Caco-2 (cell line): ENCODE measurements around the gene HSPA12A. TPM values are rescaled to one million over a fixed set of nuclear protein-coding genes. Genes with fewer than 3 reads are reported as not detected.

Experiments
- BruUV-seq: library from RNA; stranded (reverse); fragments of 400-500 nt; replicated peaks from 2 replicates; lab custom pipeline; 2021; lab: Mats Ljungman, UMichigan
- CTCF ChIA-PET: fragments of 300-600 bp; sonication (Branson Sonifier 250); formaldehyde crosslinking; loops from one replicate; lab custom pipeline; 2022; ENCODE audit warnings: antibody characterized with exemption; lab: Charles Lee
- POLR2A ChIA-PET: fragments of 300-600 bp; sonication (Branson Sonifier 250); formaldehyde crosslinking; loops from one replicate; lab custom pipeline; 2022; ENCODE audit warnings: antibody characterized with exemption; lab: Charles Lee
- DNase-seq, 2 experiments: peaks; one replicate each; pipeline versions ENCODE4 v3.0.0 to v3.0.0-alpha.2; 2020 to 2022
- H3K27me3 ChIP-seq: replicated peaks from 2 replicates; pipeline ENCODE4 v1.6.0; 2011; ENCODE audit warnings: low read length; ENCODE audit not compliant: control insufficient read depth, insufficient read depth
- H3K36me3 ChIP-seq: 2 replicates; pipeline ENCODE4 v1.5.1; 2011; ENCODE audit warnings: low read length; ENCODE audit not compliant: control insufficient read depth, insufficient read depth
- H3K4me1 ChIP-seq: fragments of 250-450 bp; sonication (Bioruptor Pico); 2 replicates; pipeline ENCODE4 v1.5.1; 2020; ENCODE audit warnings: mild to moderate bottlenecking
- H3K4me3 ChIP-seq: 2 replicates; pipeline ENCODE4 v1.5.1; 2011; ENCODE audit warnings: low read depth, mild to moderate bottlenecking, control low read depth, low read length
- H3K9me3 ChIP-seq: fragments of 250-450 bp; sonication (Bioruptor Pico); 2 replicates; pipeline ENCODE4 v1.5.1; 2020; ENCODE audit warnings: mild to moderate bottlenecking, moderate library complexity
- H3K27ac Mint-ChIP-seq: one replicate; pipeline ENCODE4 v1.8.0; 2022; ENCODE audit warnings: mixed read lengths; ENCODE audit not compliant: unreplicated experiment
- H3K27me3 Mint-ChIP-seq: one replicate; pipeline ENCODE4 v1.8.0; 2022; ENCODE audit warnings: mixed read lengths; ENCODE audit not compliant: insufficient read depth, unreplicated experiment
- H3K36me3 Mint-ChIP-seq: one replicate; pipeline ENCODE4 v1.8.0; 2022; ENCODE audit warnings: mild to moderate bottlenecking, mixed read lengths; ENCODE audit not compliant: insufficient read depth, unreplicated experiment
- H3K4me1 Mint-ChIP-seq: one replicate; pipeline ENCODE4 v1.8.0; 2022; ENCODE audit warnings: low read depth, mixed read lengths; ENCODE audit not compliant: unreplicated experiment
- H3K4me3 Mint-ChIP-seq: one replicate; pipeline ENCODE4 v1.8.0; 2022; ENCODE audit warnings: mild to moderate bottlenecking, moderate library complexity, mixed read lengths; ENCODE audit not compliant: unreplicated experiment
- H3K9me3 Mint-ChIP-seq: one replicate; pipeline ENCODE4 v1.8.0; 2022; ENCODE audit warnings: mixed read lengths; ENCODE audit not compliant: unreplicated experiment
- CTCF ChIP-seq, 2 experiments: fragments of 200-600 bp in 1 of 2; IDR thresholded peaks; 1 replicate in 1 of 2; 2 replicates in 1 of 2; pipeline versions ENCODE4 v1.5.1 to v1.8.0; 2011 to 2022; ENCODE audit warnings: antibody characterized with exemption in 1 of 2, control low read depth in 1 of 2, inconsistent platforms in 1 of 2, low read depth in 1 of 2, low read length in 1 of 2, mild to moderate bottlenecking in 1 of 2, moderate library complexity in 1 of 2; ENCODE audit not compliant: insufficient read depth in 1 of 2, severe bottlenecking in 1 of 2, unreplicated experiment in 1 of 2
- intact Hi-C: fragments of 100-400 bp; cut with micrococcal nuclease; formaldehyde crosslinking; loops from one replicate; pipeline ENCODE4 v1.10.0; 2022; ENCODE audit not compliant: unreplicated experiment
- total RNA-seq: library from RNA; stranded (reverse); gene quantifications from 2 replicates; pipeline ENCODE4 v1.2.3, GENCODE V29; 2022

Gene HSPA12A
- total RNA-seq, 1 experiment from 2014 or later = 27.0 TPM

GRCh38 chr10:116785282-116785681 is 42.9 kb upstream of the HSPA12A start:
- no TSS peak for BruUV-seq
- H3K9me3 ChIP-seq = no peaks in the 10 kb centered on the region
- H3K36me3 ChIP-seq = no peaks in the 10 kb centered on the region
- ChIA-PET CTCF (no interaction called here), POLR2A (no interaction called here)
- intact Hi-C loops = loop anchor here (5.0 kb wide), 1 partner anchor 273 kb away; no protein-coding TSS in a partner anchor
- 0 out of 2 replicates have a peak, but pooled peaks cover 4% of the 10 kb centered on the region for H3K4me1 ChIP-seq
- peak in 1 of 2 experiments; percentile 13 for DNase-seq
- H3K4me3 Mint-ChIP-seq = no peak overlapping the region
- H3K36me3 Mint-ChIP-seq = no peaks in the 10 kb centered on the region
- no peaks in the 10 kb centered on the region for H3K4me1 Mint-ChIP-seq
- no peak overlapping the region for H3K27ac Mint-ChIP-seq
- no peak overlapping the region for H3K4me3 ChIP-seq
- H3K27me3 ChIP-seq = no peaks in the 10 kb centered on the region
- H3K27me3 Mint-ChIP-seq = peaks cover 7% of the 10 kb centered on the region
- no peak for TF ChIP-seq CTCF (IDR thresholded peaks at IDR 0.05; ENCODE audit: insufficient read depth in 1 of 2, low read depth in 1 of 2, low read length in 1 of 2, severe bottlenecking in 1 of 2, unreplicated experiment in 1 of 2)
- no peaks in the 10 kb centered on the region for H3K9me3 Mint-ChIP-seq

- Histone ChIP-seq H3K36me3 (no peaks in the 10 kb centered on the region), H3K4me1 (0 out of 2 replicates have a peak, but pooled peaks cover 4% of the 10 kb centered on the region), H3K9me3 (no peaks in the 10 kb centered on the region), H3K4me3 (no peak overlapping the region), H3K27me3 (no peaks in the 10 kb centered on the region)
- no peak overlapping the region for H3K27ac Mint-ChIP-seq
- H3K9me3 Mint-ChIP-seq = no peaks in the 10 kb centered on the region
- DNase-seq = no peak
- intact Hi-C loops = loop anchor here (5.0 kb wide), 1 partner anchor 272 kb away; no protein-coding TSS in a partner anchor
- H3K36me3 Mint-ChIP-seq = no peaks in the 10 kb centered on the region
- no peak overlapping the region for H3K4me3 Mint-ChIP-seq
- peaks cover 7% of the 10 kb centered on the region for H3K27me3 Mint-ChIP-seq
- no TSS peak for BruUV-seq
- CTCF ChIA-PET = no interaction called here
- POLR2A ChIA-PET = no interaction called here
- TF ChIP-seq CTCF (IDR thresholded peaks at IDR 0.05; ENCODE audit: insufficient read depth in 1 of 2, low read depth in 1 of 2, low read length in 1 of 2, severe bottlenecking in 1 of 2, unreplicated experiment in 1 of 2) = no peak
- no peaks in the 10 kb centered on the region for H3K4me1 Mint-ChIP-seq
These were observed 42.3 kb upstream of the HSPA12A start for GRCh38 chr10:116784651-116785050.

DNA sequence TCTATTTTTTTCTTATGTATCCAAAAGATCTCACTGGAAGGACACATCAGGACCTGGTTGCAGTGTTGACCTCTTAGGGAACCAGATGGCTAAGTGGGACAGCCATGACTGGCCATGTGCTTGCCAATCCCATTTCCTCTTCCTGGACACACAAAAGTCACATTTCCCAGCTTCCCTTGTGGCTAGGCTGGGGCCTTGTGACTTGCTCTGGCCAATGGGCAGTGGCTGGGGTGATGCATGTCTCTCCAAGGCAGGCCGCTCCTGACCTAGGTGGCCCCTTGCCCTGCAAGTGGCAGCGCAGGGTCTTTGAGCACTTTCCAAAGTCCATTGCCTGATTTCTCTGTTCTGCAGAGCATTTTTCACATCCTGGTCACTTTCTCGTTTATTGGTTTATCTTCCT is 41.7 kb upstream of the HSPA12A start:
- ChIA-PET CTCF (no interaction called here), POLR2A (no interaction called here)
- no peak for DNase-seq
- H3K27ac Mint-ChIP-seq = no peak overlapping the region
- Histone ChIP-seq H3K4me1 (0 out of 2 replicates have a peak, but pooled peaks cover 4% of the 10 kb centered on the region), H3K36me3 (no peaks in the 10 kb centered on the region), H3K9me3 (no peaks in the 10 kb centered on the region), H3K4me3 (no peak overlapping the region), H3K27me3 (no peaks in the 10 kb centered on the region)
- no peak overlapping the region for H3K4me3 Mint-ChIP-seq
- intact Hi-C loops = no loop called here
- H3K36me3 Mint-ChIP-seq = no peaks in the 10 kb centered on the region
- no peaks in the 10 kb centered on the region for H3K9me3 Mint-ChIP-seq
- H3K4me1 Mint-ChIP-seq = no peaks in the 10 kb centered on the region
- BruUV-seq = no TSS peak
- TF ChIP-seq CTCF (IDR thresholded peaks at IDR 0.05; ENCODE audit: insufficient read depth in 1 of 2, low read depth in 1 of 2, low read length in 1 of 2, severe bottlenecking in 1 of 2, unreplicated experiment in 1 of 2) = no peak
- H3K27me3 Mint-ChIP-seq = peaks cover 7% of the 10 kb centered on the region
